HG03095 (cell line): ENCODE results near the gene DNMT3A.

Experiments
- ATAC-seq: cut with Tn5 transposase; IDR thresholded peaks from one replicate; pipeline ENCODE4 v1.9.1; 2021; ENCODE audit warnings: moderate library complexity; ENCODE audit not compliant: unreplicated experiment

The DNMT3A gene

DNA sequence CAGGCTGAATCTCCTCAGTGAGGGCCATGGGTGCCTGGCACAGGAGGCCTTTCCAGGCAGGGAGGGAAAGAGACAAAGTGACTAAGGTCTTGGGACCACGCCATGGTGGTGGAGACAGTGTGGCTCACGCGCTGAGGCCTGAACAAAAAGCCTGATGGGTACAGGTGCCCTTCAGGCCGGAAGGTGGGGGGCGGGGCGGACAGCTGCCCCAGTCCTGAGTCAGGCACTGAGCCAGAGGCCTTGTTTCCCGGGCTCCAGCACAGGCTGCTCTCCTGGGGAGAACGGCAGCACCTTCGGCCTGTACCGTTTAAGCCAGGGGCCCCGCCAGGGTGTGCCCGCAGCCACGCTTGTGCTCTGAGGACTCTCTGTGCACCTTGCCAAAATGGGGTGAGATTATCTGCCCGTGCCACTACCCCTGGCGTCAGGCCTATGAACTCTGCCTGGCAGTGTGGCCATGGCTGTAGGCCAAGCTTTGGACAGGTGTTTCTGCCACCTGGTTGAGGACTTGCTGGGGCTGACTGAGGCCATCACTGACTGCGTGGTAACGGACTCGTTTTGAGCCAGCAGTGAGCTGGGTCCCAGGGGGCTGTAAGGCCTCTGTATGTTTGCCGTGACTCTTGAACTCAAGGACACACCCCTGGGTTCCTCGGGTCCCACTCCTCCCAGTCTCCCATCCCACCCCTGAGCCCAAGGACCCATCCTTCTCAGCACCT lies 31.7 kb upstream of the DNMT3A start:
- no peak for ATAC-seq

DNA sequence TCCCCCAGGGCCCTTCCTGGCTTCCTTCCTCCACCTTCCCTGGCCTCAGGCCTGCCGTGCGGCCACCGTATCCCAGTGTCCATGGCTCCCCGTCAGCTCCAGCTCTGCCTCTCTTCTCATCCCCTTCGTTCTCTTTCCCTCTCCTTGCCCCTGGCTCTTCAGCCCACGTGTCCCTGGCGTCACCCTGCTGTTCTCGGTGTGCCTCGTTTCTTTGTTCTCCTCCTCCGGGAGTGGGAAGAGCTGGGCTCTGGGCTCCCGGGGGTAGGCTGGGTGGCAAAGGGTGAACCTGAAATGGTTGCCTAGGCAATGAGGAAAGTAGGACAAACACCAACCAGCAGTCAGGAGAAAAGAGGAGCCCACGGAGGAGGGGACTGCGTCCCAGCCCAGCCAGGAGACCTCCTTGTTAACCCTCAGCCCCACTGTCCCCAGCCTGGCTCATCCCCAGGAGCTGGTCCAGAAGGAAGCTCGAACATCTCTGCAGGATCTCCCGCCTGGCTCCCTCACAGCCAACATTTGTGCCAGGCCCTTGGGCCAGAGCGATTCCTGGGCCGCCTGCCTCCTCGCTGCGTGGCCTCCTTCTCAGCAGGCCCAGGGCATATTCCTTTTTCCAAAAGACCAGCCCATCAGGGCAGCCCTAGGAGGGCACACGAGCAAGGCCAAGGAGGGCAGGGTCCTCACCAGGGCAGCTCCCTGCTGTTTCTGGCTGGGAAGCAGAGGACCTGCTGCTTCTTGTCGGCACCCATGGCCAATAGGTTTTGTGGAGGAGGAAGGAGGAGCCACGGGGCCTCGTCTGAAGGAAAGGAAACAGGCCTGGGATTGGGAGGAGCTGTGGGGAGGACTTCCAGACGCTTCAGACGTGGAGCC lies 30.9 kb upstream of the DNMT3A start:
- no peak for ATAC-seq

DNA sequence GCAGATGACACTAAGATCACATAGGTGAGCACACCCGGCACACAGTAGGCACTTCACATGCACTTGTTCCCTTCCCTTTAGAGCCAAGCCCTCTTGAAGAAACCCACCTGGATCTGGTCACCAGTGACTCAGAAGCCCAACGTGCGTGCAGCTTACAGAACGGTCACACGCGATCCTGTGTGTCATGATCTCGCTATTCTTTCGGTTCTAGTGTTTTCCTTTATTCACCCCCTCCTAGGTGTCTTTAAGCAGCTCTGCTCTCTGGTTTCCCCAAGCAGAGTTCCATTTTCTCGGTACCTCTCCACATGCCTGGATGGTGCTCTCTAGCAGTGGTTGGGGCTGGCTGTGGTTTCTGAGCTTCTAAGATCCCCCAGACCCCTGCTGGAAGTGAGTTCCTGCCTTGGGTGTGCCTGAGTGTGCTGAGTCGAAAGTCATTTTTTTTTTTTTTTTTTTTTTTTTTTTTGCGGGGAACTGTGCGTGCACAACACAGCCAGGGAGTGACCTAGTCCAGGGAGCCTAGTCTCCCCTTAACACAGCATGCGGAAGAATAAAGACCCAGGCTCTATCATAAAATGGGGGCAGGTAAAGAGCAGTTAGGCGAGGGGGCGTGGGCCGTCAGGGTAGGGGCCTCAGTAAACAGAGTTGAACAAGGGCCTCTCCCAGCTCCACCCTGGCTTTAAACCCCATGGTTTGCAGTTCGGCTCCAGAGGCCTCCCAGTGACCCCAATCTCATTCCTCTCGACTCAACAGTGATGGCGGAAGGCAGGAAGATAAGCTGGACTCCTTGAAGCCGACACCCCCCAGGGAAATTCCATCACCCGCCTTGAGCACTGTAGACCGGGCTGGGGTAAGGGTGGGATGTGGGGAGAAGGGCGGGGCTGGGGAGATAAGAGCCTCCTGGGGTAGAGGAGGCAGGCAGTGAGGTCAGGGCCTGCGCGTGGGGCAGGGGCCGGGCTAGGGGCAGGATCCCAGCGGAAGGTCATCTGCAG lies 29.8 kb upstream of the DNMT3A start:
- no peak for ATAC-seq

DNA sequence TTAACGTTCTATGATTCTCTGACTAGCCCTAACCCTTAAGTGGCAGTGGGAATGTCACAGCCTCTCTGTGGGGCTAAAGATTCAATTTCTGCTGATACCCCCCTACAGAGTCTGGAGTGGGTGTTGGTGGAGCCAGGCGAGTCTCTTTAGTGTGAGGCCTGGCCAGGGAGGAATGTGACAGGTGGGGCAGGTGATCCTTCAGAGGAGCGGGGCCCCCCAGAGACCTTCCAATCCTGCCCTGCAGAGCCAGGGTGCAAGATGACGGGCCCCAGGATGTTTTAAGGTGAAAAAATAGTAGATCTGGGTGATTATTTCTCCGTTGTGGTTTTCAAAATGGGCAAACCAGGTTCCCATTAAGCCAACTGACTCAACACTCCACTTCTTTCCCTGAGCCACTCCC lies 28.2 kb upstream of the DNMT3A start:
- no peak for ATAC-seq

DNA sequence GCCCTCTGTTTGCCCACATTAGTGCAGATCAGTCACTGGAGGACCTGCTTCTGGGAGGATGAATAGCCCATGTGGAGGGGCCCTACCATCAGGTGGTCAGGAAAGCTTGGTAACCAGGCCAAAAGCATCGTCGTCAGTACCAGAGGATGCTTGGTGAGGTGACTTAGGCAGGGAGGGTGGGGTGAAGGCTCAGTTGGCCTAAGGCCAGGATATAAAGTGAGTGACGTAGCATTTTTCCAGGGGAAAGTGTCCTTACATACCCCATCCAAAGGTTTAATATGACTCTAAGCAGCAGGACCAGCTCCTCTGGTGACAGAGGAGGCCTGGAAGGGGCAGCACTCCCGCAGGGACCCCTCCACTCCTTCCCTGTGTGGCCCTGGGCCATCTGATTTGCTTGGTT lies 27.7 kb upstream of the DNMT3A start:
- ATAC-seq = no peak

DNA sequence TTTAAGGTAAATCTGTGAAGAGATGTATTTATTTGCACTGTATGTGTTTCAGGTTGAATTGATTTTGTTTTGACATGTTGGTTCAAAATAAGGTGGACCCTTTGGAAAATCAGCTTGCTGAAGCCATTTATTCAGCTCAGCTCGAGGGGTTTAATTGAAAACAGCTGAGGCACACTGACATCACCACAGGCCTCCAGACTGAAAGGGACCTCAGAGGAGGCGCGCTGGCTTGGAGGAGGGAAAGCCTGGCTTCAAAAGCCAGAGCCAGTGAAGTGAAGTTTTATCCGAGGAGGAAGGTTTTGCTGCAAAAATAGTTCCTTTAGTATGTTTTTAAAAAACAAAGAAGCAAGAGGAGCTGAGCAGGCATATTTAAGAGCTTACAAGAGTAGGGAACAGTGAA lies 26.9 kb upstream of the DNMT3A start:
- no peak for ATAC-seq

DNA sequence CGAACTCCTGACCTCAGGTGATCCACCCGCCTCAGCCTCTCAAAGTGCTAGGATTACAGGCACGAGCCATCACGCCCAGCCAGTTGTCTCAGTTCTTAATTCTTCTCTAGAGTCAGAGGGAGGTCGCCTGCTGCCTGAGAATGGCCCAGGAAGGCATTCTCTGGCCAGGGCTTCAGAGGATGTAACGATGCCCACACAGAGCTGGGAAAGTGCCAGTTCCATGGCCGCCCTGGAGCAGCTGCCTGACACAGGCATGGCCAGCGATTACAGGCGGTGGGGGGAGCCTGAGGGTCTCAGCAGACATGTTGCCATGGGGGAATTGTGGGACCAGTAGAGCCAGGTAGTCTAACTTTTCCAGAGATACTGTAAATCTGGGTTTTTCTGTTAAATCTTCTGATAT lies 25.6 kb upstream of the DNMT3A start:
- no peak for ATAC-seq

DNA sequence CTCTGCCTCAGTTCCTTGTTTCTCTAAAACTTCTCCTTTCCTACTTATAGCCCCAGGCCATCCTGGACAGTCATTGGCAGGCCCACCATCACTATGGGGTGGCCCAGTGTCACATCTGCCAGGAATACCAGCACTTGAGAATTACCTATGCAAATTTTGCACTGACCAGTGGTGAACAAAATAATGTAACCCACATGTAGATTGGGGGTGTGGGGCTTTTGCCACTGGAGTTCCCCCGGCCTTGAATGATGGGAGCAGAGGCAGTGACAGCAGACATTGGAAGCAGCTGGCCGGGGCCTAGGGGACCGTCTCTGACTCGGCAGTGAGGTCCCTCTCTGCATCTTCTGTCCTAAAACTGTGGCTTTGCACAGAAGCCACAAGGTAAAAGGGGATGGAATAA lies 24.9 kb upstream of the DNMT3A start:
- ATAC-seq = no peak

DNA sequence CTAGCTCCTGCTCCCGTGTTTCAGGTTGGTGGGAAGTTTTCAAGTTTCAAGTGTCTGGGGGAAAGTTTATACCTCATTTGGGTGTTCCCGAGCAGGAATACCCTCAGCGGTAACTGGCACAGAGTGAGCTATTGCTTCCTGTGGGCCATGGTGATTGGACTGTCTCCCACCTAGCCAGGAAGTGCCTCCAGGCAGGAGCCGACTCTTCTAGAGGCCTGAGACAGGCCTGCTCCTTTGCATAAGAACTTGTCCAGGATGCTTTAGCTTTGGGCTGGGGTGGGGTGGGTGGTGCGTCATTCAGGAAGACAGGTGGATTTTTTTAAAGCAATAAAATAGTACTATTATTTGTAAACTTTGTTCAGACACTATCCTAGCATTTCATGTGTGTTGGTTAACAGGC lies 23.5 kb upstream of the DNMT3A start:
- no peak for ATAC-seq

DNA sequence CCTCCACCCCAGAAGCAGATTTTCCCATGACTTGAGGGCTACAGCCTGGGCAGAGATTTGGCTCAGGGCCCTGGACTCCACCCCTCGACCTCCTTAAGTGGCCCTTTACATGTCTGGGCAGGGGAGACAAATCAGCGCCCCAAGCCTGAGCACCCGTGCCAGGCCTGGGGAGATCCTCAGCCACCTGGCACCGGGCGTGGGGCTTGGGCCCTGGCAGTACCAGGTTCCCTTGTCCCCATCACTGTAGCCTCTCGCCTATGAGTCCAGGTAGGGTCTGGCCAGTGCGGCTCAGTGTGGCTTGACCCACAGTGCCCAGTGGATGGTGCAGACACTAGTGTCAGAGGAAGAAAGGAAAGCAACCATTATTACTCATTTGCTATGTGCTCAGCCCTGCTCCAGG lies 22.0 kb upstream of the DNMT3A start:
- ATAC-seq = no peak

DNA sequence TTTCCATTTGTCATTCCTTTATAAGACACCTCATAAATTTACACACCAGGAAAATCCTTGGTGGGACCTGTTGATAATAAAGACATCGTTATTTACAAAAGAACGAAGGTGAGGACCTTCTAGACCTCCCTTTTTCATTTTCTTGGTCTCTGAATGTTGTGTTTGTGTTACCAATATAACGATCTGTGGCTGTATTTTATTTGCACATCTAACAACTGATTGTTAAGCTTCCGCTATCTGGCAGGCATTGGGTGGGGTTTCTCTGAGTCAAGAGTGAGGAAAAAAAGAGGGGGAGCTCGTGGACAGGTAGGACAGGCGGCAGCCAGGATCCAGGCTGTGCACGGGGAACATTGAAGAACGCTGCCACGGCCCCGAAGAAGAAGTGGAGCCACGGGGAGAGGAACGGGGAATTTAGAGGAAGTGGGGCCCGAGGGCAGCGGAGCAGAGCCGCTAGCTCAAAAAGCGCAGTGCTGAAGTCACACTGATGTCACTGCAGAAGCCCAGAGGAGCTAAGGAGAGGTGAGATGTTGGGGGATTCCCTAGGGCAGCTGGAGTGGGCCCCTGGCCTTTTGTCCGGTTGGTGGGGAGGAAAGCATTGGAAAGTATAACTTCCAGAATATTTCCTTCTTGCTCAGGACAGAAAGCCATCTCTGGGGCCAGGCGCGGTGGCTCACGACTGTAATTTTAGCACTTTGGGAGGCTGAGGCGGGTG lies 20.9 kb upstream of the DNMT3A start:
- peak; percentile 64 for ATAC-seq

DNA sequence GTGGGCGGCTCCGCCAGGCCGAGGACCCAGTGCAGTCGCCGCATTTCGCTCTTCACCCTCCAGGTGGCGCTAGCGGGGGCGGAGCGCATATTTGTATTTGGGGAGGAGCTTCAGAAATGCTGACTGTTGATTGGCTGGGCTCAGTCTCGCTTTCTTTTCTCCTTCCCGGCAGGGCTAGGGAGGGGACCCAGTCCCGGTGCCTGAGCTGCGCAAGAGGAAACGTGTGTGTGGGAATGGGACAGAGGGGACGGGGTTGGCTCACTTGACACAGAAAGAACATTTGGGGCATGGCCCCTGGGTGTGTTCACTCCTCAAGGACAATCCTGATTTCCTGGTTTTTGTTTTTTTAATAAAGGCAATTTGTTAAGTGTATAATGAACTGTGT lies 20.3 kb upstream of the DNMT3A start:
- ATAC-seq = peak; percentile 74

DNA sequence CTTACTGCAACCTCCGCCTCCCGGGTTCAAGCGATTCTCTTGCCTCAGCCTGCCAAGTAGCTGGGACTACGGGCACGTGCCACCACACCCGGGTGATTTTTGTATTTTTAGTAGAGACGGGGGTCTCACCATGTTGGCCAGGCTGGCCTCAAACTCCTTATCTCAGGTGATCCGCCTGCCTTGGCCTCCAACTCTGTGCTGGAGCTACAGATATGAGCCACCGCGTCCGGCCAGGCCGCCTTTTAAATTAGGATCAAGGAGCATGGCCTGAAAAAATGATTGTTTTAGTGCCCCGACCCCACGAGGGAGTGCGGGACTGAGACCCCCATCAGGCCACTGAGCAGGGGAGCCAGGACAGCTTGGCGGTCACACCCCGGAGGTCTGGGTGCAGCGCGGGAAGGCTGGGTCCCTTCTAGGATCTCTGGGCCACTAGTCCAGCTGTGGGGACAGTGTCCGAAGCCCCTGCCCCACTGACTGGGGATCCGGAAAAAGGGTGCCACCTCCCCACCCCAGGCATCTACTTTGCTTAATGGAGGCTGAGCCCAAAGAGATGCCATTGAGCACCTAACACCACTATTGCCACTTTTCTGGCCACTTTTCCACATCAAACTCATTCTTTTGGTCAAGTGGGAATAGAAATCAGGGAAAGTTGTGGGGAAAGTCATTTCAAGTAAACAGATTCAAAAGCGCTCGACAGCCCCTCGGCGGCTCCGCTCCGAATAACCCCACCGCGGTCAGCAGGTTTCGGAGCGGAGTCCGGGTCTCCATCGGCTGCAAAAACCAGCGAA lies 19.7 kb upstream of the DNMT3A start:
- no peak for ATAC-seq

DNA sequence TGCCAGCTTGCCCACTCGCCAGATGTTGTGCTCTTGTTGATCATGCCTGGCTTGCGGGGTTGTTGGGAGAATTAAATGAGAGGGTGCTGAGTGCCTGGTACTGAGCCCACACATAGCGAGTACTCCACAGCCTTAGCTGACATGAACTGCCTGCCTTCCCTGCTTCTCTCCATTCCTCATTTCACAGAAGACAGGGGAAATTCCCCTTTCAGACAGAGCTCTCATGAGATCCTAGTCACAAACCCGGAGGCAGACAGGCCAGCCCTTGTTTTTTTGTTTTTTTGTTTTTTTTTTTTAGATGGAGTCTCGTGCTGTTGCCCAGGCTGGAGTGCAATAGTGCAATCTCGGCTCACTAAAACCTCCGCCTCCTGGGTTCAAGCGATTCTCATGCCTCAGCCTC lies 17.1 kb upstream of the DNMT3A start:
- ATAC-seq = no peak

DNA sequence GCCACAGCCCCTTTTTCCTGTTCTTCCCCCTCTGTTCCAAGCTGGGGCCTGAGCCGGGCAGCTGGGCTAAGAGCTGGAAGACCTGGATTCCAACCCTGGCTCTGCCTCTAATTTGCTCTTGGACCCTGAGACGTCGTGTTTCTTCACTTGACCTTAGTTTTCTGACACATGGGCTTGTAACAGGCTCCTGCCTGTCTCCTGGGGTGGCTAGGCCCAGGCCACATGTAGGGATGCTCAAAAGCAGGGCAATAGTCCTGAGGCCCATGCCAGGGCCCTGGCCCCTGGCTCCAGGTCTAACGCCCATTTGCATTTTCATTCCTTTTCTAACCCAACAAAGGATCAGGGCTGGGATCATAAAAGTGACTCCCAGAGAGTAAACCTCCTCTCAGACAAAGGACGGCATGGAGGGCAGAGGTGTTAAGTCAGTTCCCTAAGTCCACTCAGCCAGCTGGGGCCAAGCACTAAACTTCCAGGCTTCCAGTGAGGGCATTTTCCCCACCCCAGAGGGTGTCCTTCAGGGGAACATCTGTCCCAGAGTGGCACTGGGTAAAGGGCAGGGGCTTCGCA lies 16.6 kb upstream of the DNMT3A start:
- ATAC-seq = no peak

DNA sequence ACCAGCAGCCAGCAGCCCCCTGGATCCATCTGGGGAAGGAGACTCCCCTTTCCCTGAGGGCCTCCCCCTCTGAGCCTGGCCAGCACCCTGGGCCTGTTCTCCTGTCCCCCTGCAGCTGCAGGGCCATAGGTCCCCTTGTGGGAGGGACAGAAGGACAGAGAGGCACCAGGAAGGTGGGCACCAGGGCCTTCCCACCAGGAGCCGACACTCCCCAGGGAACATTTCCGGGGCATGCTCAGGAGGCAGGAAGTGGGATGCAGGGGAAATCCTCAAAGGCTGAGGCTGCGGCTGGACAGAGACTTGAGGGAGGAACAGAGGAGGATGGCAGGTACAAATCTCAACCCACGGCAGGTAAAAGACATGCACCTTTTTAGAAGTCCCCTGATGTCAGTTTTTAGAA lies 14.4 kb upstream of the DNMT3A start:
- no peak for ATAC-seq

DNA sequence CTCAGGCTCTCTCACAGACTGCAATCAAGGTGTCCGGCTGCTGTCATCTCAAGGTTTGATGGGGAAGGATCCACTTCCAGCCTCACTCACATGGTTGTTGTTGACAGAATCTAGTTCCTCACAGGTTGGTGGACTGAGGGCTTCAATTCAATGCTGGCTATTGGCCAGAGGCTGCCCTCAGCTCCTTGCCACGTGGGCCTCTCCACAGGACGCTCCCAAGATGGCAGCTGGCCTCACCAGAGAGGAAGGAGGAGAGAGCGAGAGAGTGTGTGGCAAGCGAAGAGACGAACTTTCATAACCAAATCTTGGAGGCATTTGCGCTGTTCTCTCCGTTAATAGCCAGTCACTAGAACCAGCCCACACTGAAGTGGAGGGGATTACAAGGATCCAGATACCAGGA lies 13.5 kb upstream of the DNMT3A start:
- ATAC-seq = no peak

DNA sequence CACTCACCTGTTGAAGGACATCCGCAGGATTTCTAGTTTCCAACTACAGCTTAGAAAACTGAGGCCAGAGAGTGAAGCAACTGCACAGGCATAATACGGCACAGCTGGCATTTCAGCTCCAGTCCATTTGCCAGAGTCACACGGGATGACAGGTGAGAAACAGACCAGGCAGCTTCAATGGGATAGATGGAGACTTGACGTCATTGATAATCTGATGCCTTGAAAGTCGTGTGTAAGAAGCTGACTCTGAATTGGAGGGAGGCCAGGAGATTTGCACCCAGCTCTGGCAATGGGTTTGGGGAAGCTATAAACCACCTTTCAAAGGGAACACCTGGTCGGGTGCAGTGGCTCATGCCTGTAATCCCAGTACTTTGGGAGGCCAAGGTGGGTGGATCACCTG lies 12.4 kb upstream of the DNMT3A start:
- no peak for ATAC-seq

DNA sequence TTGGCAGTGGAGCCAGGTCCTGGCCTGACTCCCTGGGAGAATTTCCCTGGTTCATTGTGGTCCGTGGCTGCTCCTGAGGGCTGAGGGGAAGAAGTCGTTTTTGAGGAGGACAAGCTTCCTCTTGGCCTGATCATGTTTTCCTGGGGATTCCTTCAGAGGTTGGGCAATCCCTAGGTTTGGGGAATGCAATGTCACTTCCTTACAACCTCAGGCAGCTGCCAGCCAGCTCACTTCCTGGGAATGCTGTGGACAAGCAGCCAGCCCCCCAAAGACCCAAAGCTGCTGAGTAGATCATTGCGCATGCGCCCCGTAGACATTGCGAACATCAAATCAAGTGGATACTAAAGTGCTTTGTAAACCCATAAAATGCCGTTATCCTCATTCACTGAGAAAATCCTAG lies 7.7 kb upstream of the DNMT3A start:
- ATAC-seq = no peak

DNA sequence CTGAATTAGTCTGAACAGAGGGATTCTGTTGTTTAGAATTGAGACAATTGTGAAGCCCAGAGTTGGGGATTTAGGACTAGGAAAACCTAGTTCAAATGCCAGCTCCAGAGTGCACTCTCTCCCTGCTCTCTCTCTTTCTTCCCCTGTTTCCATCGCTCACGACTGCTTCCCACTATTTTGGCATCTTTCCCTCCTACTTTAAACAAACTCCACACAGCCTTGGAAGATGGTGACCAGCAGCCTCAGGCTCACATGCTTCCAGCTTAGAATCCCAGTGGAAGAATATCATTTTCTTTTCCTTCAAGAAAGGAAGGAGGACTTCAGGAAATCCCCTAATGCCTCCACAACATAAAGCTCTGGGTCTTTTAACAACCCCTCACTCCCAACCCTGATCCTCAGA lies 6.1 kb upstream of the DNMT3A start:
- no peak for ATAC-seq
